Peyer's patch (tissue), 4 donors: ENCODE results near the gene PLEKHG3. TPM values are rescaled to one million over a fixed set of nuclear protein-coding genes. Genes with fewer than 3 reads are reported as not detected.
A peak's percentile ranks its signal among the peaks of the same experiment; 100 is the strongest.

Source experiments
- DNase-seq, 3 donors: peaks; one replicate each; pipeline ENCODE4 v3.0.0-alpha.2; 2017 to 2019
- H3K27ac ChIP-seq, 4 donors: fragments of 200-600 bp; sonication (generic); one replicate each; pipeline ENCODE4 v1.5.1; 2016 to 2019
- H3K27me3 ChIP-seq, 2 donors: fragments of 200-600 bp; sonication (generic); one replicate each; pipeline ENCODE4 v1.5.1; 2019
- H3K36me3 ChIP-seq, 3 donors: fragments of 200-600 bp; sonication (generic); one replicate each; pipeline ENCODE4 v1.5.1; 2016 to 2019
- H3K4me1 ChIP-seq, 4 donors: fragments of 200-600 bp; sonication (generic); one replicate each; pipeline ENCODE4 v1.5.1; 2016 to 2019
- H3K4me3 ChIP-seq, 4 donors: fragments of 200-600 bp; sonication (generic); 1 replicate in 3 of 4; 2 replicates in 1 of 4; pipeline ENCODE4 v1.5.1; 2016 to 2019; ENCODE audit warnings: mild to moderate bottlenecking in 1 of 4
- H3K9me3 ChIP-seq, 4 donors: fragments of 200-600 bp; sonication (generic); one replicate each; pipeline ENCODE4 v1.5.1; 2016 to 2019; ENCODE audit warnings: mild to moderate bottlenecking in 1 of 4
- CTCF ChIP-seq, 6 experiments: fragments of 450-650 bp in 4 of 6; fragments of 200-600 bp in 2 of 6; sonication (generic) in 1 of 6; IDR thresholded peaks; one replicate each; pipeline ENCODE4 v1.5.1; 2017 to 2019; ENCODE audit warnings: antibody characterized with exemption in 6 of 6, mild to moderate bottlenecking in 3 of 6, moderate library complexity in 1 of 6
- POLR2A ChIP-seq, 2 donors: fragments of 450-650 bp; IDR thresholded peaks; one replicate each; pipeline ENCODE4 v1.5.1; 2017; ENCODE audit warnings: antibody characterized with exemption in 2 of 2, mild to moderate bottlenecking in 2 of 2, moderate library complexity in 2 of 2
- total RNA-seq, 4 donors: library from RNA; depleted of rRNA; stranded (reverse); fragments of >200 nt; gene quantifications; one replicate each; pipeline ENCODE4 v1.1.0, GENCODE V29; 2016

PLEKHG3 gene
- total RNA-seq, 4 donors from 2014 or later, result 18.2 to 45.5 (median 31.5) TPM

- H3K4me3 ChIP-seq, result no peak overlapping the region
- TF ChIP-seq POLR2A (IDR thresholded peaks at IDR 0.05) (no peak), CTCF (IDR thresholded peaks at IDR 0.05) (no peak)
- no peaks in the 10 kb centered on the region for H3K9me3 ChIP-seq
- H3K36me3 ChIP-seq, result no peaks in the 10 kb centered on the region
- peaks cover 0 to 21% (median under 1%) of the 10 kb centered on the region in 4 donors for H3K4me1 ChIP-seq
- H3K27ac ChIP-seq, result no peak overlapping the region
- DNase-seq, result peak in 1 of 3 donors; percentile 42
- no peaks in the 10 kb centered on the region for H3K27me3 ChIP-seq
Measured at GRCh38 chr14:64767215-64767964, 63.2 kb downstream of the PLEKHG3 start.

- no peaks in the 10 kb centered on the region for H3K27me3 ChIP-seq
- H3K4me1 ChIP-seq, result peaks cover 0 to 16% (median 0%) of the 10 kb centered on the region in 4 donors
- DNase-seq, result no peak
- no peak overlapping the region for H3K27ac ChIP-seq
- no peaks in the 10 kb centered on the region for H3K36me3 ChIP-seq
- TF ChIP-seq CTCF (IDR thresholded peaks at IDR 0.05) (no peak), POLR2A (IDR thresholded peaks at IDR 0.05) (no peak)
- H3K9me3 ChIP-seq, result no peaks in the 10 kb centered on the region
- H3K4me3 ChIP-seq, result no peak overlapping the region
Measured at GRCh38 chr14:64768401-64769095, 64.3 kb downstream of the PLEKHG3 start.

- Histone ChIP-seq H3K27me3 (no peaks in the 10 kb centered on the region), H3K36me3 (no peaks in the 10 kb centered on the region), H3K4me1 (peaks cover 0 to 7% (median 0%) of the 10 kb centered on the region in 4 donors), H3K27ac (no peak overlapping the region), H3K9me3 (no peaks in the 10 kb centered on the region), H3K4me3 (no peak overlapping the region)
- no peak for DNase-seq
- TF ChIP-seq POLR2A (IDR thresholded peaks at IDR 0.05), result no peak
- TF ChIP-seq CTCF (IDR thresholded peaks at IDR 0.05), result no peak
Measured at GRCh38 chr14:64769096-64770020, 65.1 kb downstream of the PLEKHG3 start.

- H3K27ac ChIP-seq, result no peak overlapping the region
- TF ChIP-seq CTCF (IDR thresholded peaks at IDR 0.05), result no peak
- no peak overlapping the region for H3K4me3 ChIP-seq
- H3K9me3 ChIP-seq, result no peaks in the 10 kb centered on the region
- DNase-seq, result peak in 1 of 3 donors; percentile 29
- H3K27me3 ChIP-seq, result no peaks in the 10 kb centered on the region
- no peaks in the 10 kb centered on the region for H3K36me3 ChIP-seq
- H3K4me1 ChIP-seq, result no peaks in the 10 kb centered on the region
Measured at GRCh38 chr14:64770751-64771150, 66.5 kb downstream of the PLEKHG3 start.

- no peaks in the 10 kb centered on the region for H3K36me3 ChIP-seq
Measured at GRCh38 chr14:64771161-64771560, 66.9 kb downstream of the PLEKHG3 start.

More at GRCh38 chr14:64771161-64771560, 66.9 kb downstream of the PLEKHG3 start:
- no peak overlapping the region for H3K4me3 ChIP-seq
- no peaks in the 10 kb centered on the region for H3K27me3 ChIP-seq
- H3K27ac ChIP-seq, result no peak overlapping the region
- no peak for DNase-seq
- no peak for TF ChIP-seq POLR2A (IDR thresholded peaks at IDR 0.05)
- no peak for TF ChIP-seq CTCF (IDR thresholded peaks at IDR 0.05)
- H3K4me1 ChIP-seq, result no peaks in the 10 kb centered on the region
- no peaks in the 10 kb centered on the region for H3K9me3 ChIP-seq
